Measurements from ENCODE around the gene RPS6KA2.

The RPS6KA2 gene

GRCh38 chr6:166615059-166615770, 11.8 kb downstream of the RPS6KA2 start:
- DNase-seq (ENCODE audit: low read depth): no peak
- no peak for TF ChIP-seq CTCF (conservative IDR thresholded peaks at IDR 0.05; ENCODE audit: low read depth, low read length)
- no peak overlapping the region for H3K4me3 ChIP-seq (ENCODE audit: low read length)

- no peak overlapping the region for H3K4me3 ChIP-seq (ENCODE audit: low read length)
- TF ChIP-seq CTCF (conservative IDR thresholded peaks at IDR 0.05; ENCODE audit: low read depth, low read length): no peak
- no peak for DNase-seq (ENCODE audit: low read depth)
These were observed 12.5 kb downstream of the RPS6KA2 start for GRCh38 chr6:166614589-166614988.

GRCh38 chr6:166614171-166614583, 12.9 kb downstream of the RPS6KA2 start:
- no peak for TF ChIP-seq CTCF (conservative IDR thresholded peaks at IDR 0.05; ENCODE audit: low read depth, low read length)
- no peak for DNase-seq (ENCODE audit: low read depth)
- no peak overlapping the region for H3K4me3 ChIP-seq (ENCODE audit: low read length)

GRCh38 chr6:166613027-166613426, 14.0 kb downstream of the RPS6KA2 start:
- H3K4me3 ChIP-seq (ENCODE audit: low read length): no peak overlapping the region
- DNase-seq (ENCODE audit: low read depth): no peak
- TF ChIP-seq CTCF (conservative IDR thresholded peaks at IDR 0.05; ENCODE audit: low read depth, low read length): no peak

- H3K4me3 ChIP-seq (ENCODE audit: low read length): no peak overlapping the region
- no peak for DNase-seq (ENCODE audit: low read depth)
- no peak for TF ChIP-seq CTCF (conservative IDR thresholded peaks at IDR 0.05; ENCODE audit: low read depth, low read length)
These were observed 14.6 kb downstream of the RPS6KA2 start for GRCh38 chr6:166612471-166612881.

- no peak overlapping the region for H3K4me3 ChIP-seq (ENCODE audit: low read length)
- TF ChIP-seq CTCF (conservative IDR thresholded peaks at IDR 0.05; ENCODE audit: low read depth, low read length): no peak
- DNase-seq (ENCODE audit: low read depth): no peak
These were observed 15.4 kb downstream of the RPS6KA2 start for GRCh38 chr6:166611631-166612030.

- no peak for DNase-seq (ENCODE audit: low read depth)
These were observed 17.0 kb downstream of the RPS6KA2 start for GRCh38 chr6:166610069-166610468.

More at GRCh38 chr6:166610069-166610468, 17.0 kb downstream of the RPS6KA2 start:
- no peak for TF ChIP-seq CTCF (conservative IDR thresholded peaks at IDR 0.05; ENCODE audit: low read depth, low read length)
- no peak overlapping the region for H3K4me3 ChIP-seq (ENCODE audit: low read length)

All from retinal pigment epithelial cell (primary cell).